Fibroblast of skin of back (primary cell): Measurements from ENCODE around the gene MBD2.
"Not testable (repeated sequence)": the region's sequence is repeated elsewhere in the genome, so short reads cannot be mapped to it uniquely, and the experiment has no call there.

Experiments
- DNase-seq: peaks from one replicate; pipeline ENCODE4 v3.0.0-alpha.2; 2013

The MBD2 gene

GRCh38 chr18:54233747-54234146, 9.3 kb upstream of the MBD2 start:
- DNase-seq: no peak

- no peak for DNase-seq
Observed at GRCh38 chr18:54233228-54233625, 8.8 kb upstream of the MBD2 start.

GRCh38 chr18:54232485-54233227, 8.2 kb upstream of the MBD2 start:
- DNase-seq: no peak

- DNase-seq: no peak
Observed at GRCh38 chr18:54229421-54230059, 5.1 kb upstream of the MBD2 start.

GRCh38 chr18:54228364-54228763, 3.9 kb upstream of the MBD2 start:
- no peak for DNase-seq

- DNase-seq: peak; percentile 87
Observed at GRCh38 chr18:54223568-54224241, 764 bp downstream of the MBD2 start.

- DNase-seq: no peak
Observed at GRCh38 chr18:54222922-54223567, 1.4 kb downstream of the MBD2 start.

- DNase-seq: no peak
Observed at GRCh38 chr18:54220406-54220805, 4.1 kb downstream of the MBD2 start.

- DNase-seq: not testable (repeated sequence)
Observed at GRCh38 chr18:54218803-54219202, 5.7 kb downstream of the MBD2 start.

GRCh38 chr18:54218299-54218698, 6.2 kb downstream of the MBD2 start:
- no peak for DNase-seq

- no peak for DNase-seq
Observed at GRCh38 chr18:54217624-54218023, 6.8 kb downstream of the MBD2 start.

- DNase-seq: peak; percentile 34
Observed at GRCh38 chr18:54215069-54215468, 9.4 kb downstream of the MBD2 start.

GRCh38 chr18:54210463-54210862, 14.0 kb downstream of the MBD2 start:
- no peak for DNase-seq

- DNase-seq: peak; percentile 43
Observed at GRCh38 chr18:54209471-54210180, 14.8 kb downstream of the MBD2 start.

GRCh38 chr18:54206447-54206846, 18.0 kb downstream of the MBD2 start:
- DNase-seq: no peak

- peak; percentile 20 for DNase-seq
Observed at GRCh38 chr18:54205959-54206358, 18.5 kb downstream of the MBD2 start.

GRCh38 chr18:54205448-54205847, 19.0 kb downstream of the MBD2 start:
- DNase-seq: not testable (repeated sequence)

- DNase-seq: no peak
Observed at GRCh38 chr18:54204883-54205282, 19.6 kb downstream of the MBD2 start.

- DNase-seq: no peak
Observed at GRCh38 chr18:54203914-54204313, 20.6 kb downstream of the MBD2 start.

- DNase-seq: no peak
Observed at GRCh38 chr18:54202851-54203250, 21.6 kb downstream of the MBD2 start.

GRCh38 chr18:54197747-54198411, 26.6 kb downstream of the MBD2 start:
- no peak for DNase-seq

GRCh38 chr18:54193786-54194185, 30.7 kb downstream of the MBD2 start:
- no peak for DNase-seq
